A549 (cell line): Measurements from ENCODE around the gene ADIG. TPM values are rescaled to one million over a fixed set of nuclear protein-coding genes. Genes with fewer than 3 reads are reported as not detected.

Experiments
- ATAC-seq, 2 experiments: fragments of 200-7000 bp in 1 of 2; fragments of >200 bp in 1 of 2; cut with Nextera tagmentation in 1 of 2; cut with Tn5 transposase in 1 of 2; 3 replicates each; pipeline versions ENCODE4 v1.8.0 to v1.9.1; 2018 to 2020; ENCODE audit warnings: mild to moderate bottlenecking in 1 of 2, moderate library complexity in 1 of 2
- CTCF ChIA-PET: fragments of 300-600 bp; sonication (Branson Sonifier 250); formaldehyde crosslinking; extraction: SDS; loops from one replicate; lab custom pipeline; 2021; ENCODE audit warnings: antibody characterized with exemption, inconsistent platforms; lab: Yijun Ruan, JAX
- POLR2A ChIA-PET: fragments of 350-600 bp; formaldehyde crosslinking; extraction: SDS; loops from one replicate; lab custom pipeline; 2021; ENCODE audit warnings: antibody characterized with exemption, inconsistent platforms; lab: Yijun Ruan, JAX
- DNase-seq, 2 experiments: peaks; one replicate each; pipeline versions ENCODE4 v3.0.0 to v3.0.0-alpha.2; 2011 to 2016; ENCODE audit warnings: low read depth in 1 of 2, low spot score in 1 of 2
- FAIRE-seq: peaks from 2 replicates; lab custom pipeline; 2011; peaks lifted over from hg19 to GRCh38; lab: Jason Lieb, UNC
- H3K27ac ChIP-seq, 2 experiments: fragments of >200 bp; sonication (Bioruptor Twin); formaldehyde crosslinking; 3 replicates each; pipeline ENCODE4 v1.5.1; 2016 to 2017
- H3K4me1 ChIP-seq: fragments of >200 bp; sonication (Bioruptor Twin); formaldehyde crosslinking; 3 replicates; pipeline ENCODE4 v1.6.1; 2016
- H3K4me2 ChIP-seq: fragments of >200 bp; sonication (Bioruptor Twin); formaldehyde crosslinking; 3 replicates; pipeline ENCODE4 v1.6.1; 2016
- H3K4me3 ChIP-seq: fragments of >200 bp; sonication (Bioruptor Twin); formaldehyde crosslinking; 3 replicates; pipeline ENCODE4 v1.5.1; 2016
- H3K9me3 ChIP-seq: fragments of >200 bp; sonication (Bioruptor Twin); formaldehyde crosslinking; 3 replicates; pipeline ENCODE4 v1.6.1; 2016
- CEBPB ChIP-seq, 2 experiments: fragments of >200 bp in 1 of 2; sonication (Bioruptor Twin) in 1 of 2; formaldehyde crosslinking in 1 of 2; IDR thresholded peaks; 2 replicates each; pipeline ENCODE4 v1.6.1; 2012 to 2016
- CHD2 ChIP-seq: fragments of 150-350 bp; IDR thresholded peaks from 2 replicates; pipeline ENCODE4 v1.6.1; 2014; ENCODE audit warnings: low read length; ENCODE audit not compliant: partially characterized antibody
- CHD4 ChIP-seq: fragments of 200-600 bp; sonication (generic); IDR thresholded peaks from 2 replicates; pipeline ENCODE4 v1.6.1; 2016; ENCODE audit warnings: antibody characterized with exemption, mild to moderate bottlenecking, borderline replicate concordance
- EHF ChIP-seq: fragments of 250-450 bp; sonication (Bioruptor Pico); IDR thresholded peaks from 2 replicates; pipeline ENCODE4 v1.5.0; 2020; ENCODE audit warnings: mild to moderate bottlenecking
- FOSL2 ChIP-seq, 2 experiments: fragments of 450-650 bp in 1 of 2; fragments of >200 bp in 1 of 2; sonication (Bioruptor Twin) in 1 of 2; formaldehyde crosslinking; IDR thresholded peaks; 2 replicates each; pipeline versions ENCODE4 v1.5.0 to v1.6.1; 2016 to 2020; ENCODE audit warnings: mild to moderate bottlenecking in 1 of 2, moderate library complexity in 1 of 2
- FOXS1 ChIP-seq: fragments of 250-450 bp; sonication (Bioruptor Pico); IDR thresholded peaks from 2 replicates; pipeline ENCODE4 v1.5.0; 2020; ENCODE audit warnings: mild to moderate bottlenecking, moderate library complexity
- HEYL ChIP-seq: fragments of 250-450 bp; sonication (Bioruptor Pico); IDR thresholded peaks from 2 replicates; pipeline ENCODE4 v1.8.0; 2021; ENCODE audit warnings: mild to moderate bottlenecking, moderate library complexity
- HOXA7 ChIP-seq: fragments of 250-450 bp; sonication (Bioruptor Pico); IDR thresholded peaks from 2 replicates; pipeline ENCODE4 v1.5.0; 2020; ENCODE audit warnings: mild to moderate bottlenecking, moderate library complexity
- HOXB13 ChIP-seq: fragments of 250-450 bp; sonication (Bioruptor Pico); IDR thresholded peaks from 2 replicates; pipeline ENCODE4 v1.5.0; 2020; ENCODE audit warnings: low read depth, mild to moderate bottlenecking, moderate library complexity
- MAZ ChIP-seq: fragments of 150-350 bp; IDR thresholded peaks from 2 replicates; pipeline ENCODE4 v1.6.1; 2014; ENCODE audit warnings: antibody characterized with exemption, low read depth, low read length, borderline replicate concordance
- POLR2A ChIP-seq: IDR thresholded peaks from 2 replicates; pipeline ENCODE4 v1.6.1; 2012; ENCODE audit warnings: mild to moderate bottlenecking, low read length
- POLR2AphosphoS2 ChIP-seq: conservative IDR thresholded peaks from 2 replicates; pipeline ENCODE4 v1.6.1; 2012; ENCODE audit warnings: low read length, improper control_type of control experiment, inconsistent platforms
- RAD21 ChIP-seq, 2 experiments: fragments of >200 bp in 1 of 2; sonication (Bioruptor Twin) in 1 of 2; formaldehyde crosslinking in 1 of 2; IDR thresholded peaks in 1 of 2; conservative IDR thresholded peaks in 1 of 2; 2 replicates in 1 of 2; 3 replicates in 1 of 2; pipeline ENCODE4 v1.6.1; 2012 to 2018; ENCODE audit warnings: inconsistent platforms in 1 of 2
- RCOR1 ChIP-seq: fragments of 150-350 bp; IDR thresholded peaks from 2 replicates; pipeline ENCODE4 v1.6.1; 2014; ENCODE audit warnings: antibody characterized with exemption, low read length, low read depth
- RFX5 ChIP-seq: fragments of 450-650 bp; IDR thresholded peaks from 2 replicates; pipeline ENCODE4 v1.7.1; 2014; ENCODE audit warnings: antibody characterized with exemption, mild to moderate bottlenecking, moderate library complexity
- RNF2 ChIP-seq: fragments of 200-600 bp; sonication (generic); IDR thresholded peaks from 2 replicates; pipeline ENCODE4 v1.6.1; 2016; ENCODE audit warnings: low read depth, mild to moderate bottlenecking, antibody characterized with exemption, moderate library complexity, borderline replicate concordance
- SMC3 ChIP-seq: fragments of >200 bp; sonication (Bioruptor Twin); formaldehyde crosslinking; IDR thresholded peaks from 3 replicates; pipeline ENCODE4 v1.6.1; 2018; ENCODE audit warnings: inconsistent platforms
- SREBF2 ChIP-seq: fragments of 450-650 bp; IDR thresholded peaks from 2 replicates; pipeline ENCODE4 v1.6.1; 2014; ENCODE audit warnings: mild to moderate bottlenecking, moderate library complexity
- TP53 ChIP-seq: fragments of 250-450 bp; sonication (Bioruptor Pico); IDR thresholded peaks from 2 replicates; pipeline ENCODE4 v1.5.0; 2021; ENCODE audit warnings: mild to moderate bottlenecking, moderate library complexity
- WGBS: methylation state at CpG from one replicate; pipeline ENCODE4 v1.1.6; 2017; ENCODE audit errors: missing lambda C conversion rate; 5-methylcytosine and 5-hydroxymethylcytosine counted together
- polyA plus RNA-seq, 4 experiments: library from polyadenylated mRNA; depleted of rRNA in 3 of 4; stranded (reverse); fragments of >200 nt; fragmentation: RNase III in 1 of 4; extraction: RNeasy Plus Mini Kit Qiagen cat#74134 plus additional on column Dnase treatment in 1 of 4; gene quantifications; 2 replicates in 3 of 4; 3 replicates in 1 of 4; pipeline ENCODE4 v1.2.3, GENCODE V29; 2011 to 2017
- TF ChIP-seq, protein P1 (sequence below): fragments of >200 bp; sonication (Bioruptor Twin); formaldehyde crosslinking; IDR thresholded peaks from 3 replicates; pipeline ENCODE4 v1.5.1; 2016
- TF ChIP-seq, protein P2 (sequence below): fragments of >200 bp; sonication (Bioruptor Twin); formaldehyde crosslinking; IDR thresholded peaks from 3 replicates; pipeline ENCODE4 v1.6.1; 2016
- TF ChIP-seq, protein P3 (sequence below): fragments of 250-450 bp; sonication (Bioruptor Pico); IDR thresholded peaks from 2 replicates; pipeline ENCODE4 v1.5.0; 2020; ENCODE audit warnings: low read depth, mild to moderate bottlenecking, moderate library complexity
- TF ChIP-seq, protein P4 (sequence below): IDR thresholded peaks from 2 replicates; pipeline ENCODE4 v1.6.1; 2012
- TF ChIP-seq, protein P5 (sequence below): fragments of 150-350 bp; IDR thresholded peaks from 2 replicates; pipeline ENCODE4 v1.6.1; 2014; ENCODE audit warnings: low read depth, mild to moderate bottlenecking, low read length
- TF ChIP-seq, protein P6 (sequence below): fragments of 450-650 bp; IDR thresholded peaks from 2 replicates; pipeline ENCODE4 v1.6.1; 2014; ENCODE audit warnings: antibody characterized with exemption
- TF ChIP-seq, protein P7 (sequence below): IDR thresholded peaks from 2 replicates; pipeline ENCODE4 v1.6.1; 2012; ENCODE audit warnings: low read depth, borderline replicate concordance

Gene ADIG
- polyA plus RNA-seq, 2 of the 4 experiments (the other 2 are of a cell fraction) = not detected

DNA sequence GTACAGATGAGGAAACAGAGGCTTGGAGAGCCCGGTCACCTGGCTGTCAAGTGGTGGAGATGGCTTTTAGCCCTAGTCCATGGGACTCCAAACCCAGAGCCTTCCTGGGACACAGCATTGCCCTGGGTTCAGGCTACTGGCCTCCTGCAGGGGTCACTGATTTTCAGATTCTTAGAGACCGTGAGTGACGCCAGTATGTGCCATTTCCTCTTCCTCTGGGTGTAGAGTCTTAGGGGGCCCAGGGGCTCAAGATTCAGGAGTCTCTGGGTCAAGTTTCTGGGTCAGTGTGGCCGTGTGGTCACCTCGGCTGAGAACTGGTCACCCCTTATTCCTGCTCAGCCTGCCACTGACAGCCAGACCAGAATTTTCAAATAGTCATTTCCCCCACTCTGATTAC lies 21.2 kb downstream of the ADIG start:
- H3K4me3 ChIP-seq = no peak overlapping the region
- 78% methylated on average over 5 of the region's 5 CpGs for WGBS
- no peak for DNase-seq
- TF ChIP-seq, protein P1, sequence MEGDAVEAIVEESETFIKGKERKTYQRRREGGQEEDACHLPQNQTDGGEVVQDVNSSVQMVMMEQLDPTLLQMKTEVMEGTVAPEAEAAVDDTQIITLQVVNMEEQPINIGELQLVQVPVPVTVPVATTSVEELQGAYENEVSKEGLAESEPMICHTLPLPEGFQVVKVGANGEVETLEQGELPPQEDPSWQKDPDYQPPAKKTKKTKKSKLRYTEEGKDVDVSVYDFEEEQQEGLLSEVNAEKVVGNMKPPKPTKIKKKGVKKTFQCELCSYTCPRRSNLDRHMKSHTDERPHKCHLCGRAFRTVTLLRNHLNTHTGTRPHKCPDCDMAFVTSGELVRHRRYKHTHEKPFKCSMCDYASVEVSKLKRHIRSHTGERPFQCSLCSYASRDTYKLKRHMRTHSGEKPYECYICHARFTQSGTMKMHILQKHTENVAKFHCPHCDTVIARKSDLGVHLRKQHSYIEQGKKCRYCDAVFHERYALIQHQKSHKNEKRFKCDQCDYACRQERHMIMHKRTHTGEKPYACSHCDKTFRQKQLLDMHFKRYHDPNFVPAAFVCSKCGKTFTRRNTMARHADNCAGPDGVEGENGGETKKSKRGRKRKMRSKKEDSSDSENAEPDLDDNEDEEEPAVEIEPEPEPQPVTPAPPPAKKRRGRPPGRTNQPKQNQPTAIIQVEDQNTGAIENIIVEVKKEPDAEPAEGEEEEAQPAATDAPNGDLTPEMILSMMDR = no peak
- no peak for TF ChIP-seq EHF
- TF ChIP-seq HOXA7 (CRISPR knock-in tag) = no peak
- TF ChIP-seq, protein P2, sequence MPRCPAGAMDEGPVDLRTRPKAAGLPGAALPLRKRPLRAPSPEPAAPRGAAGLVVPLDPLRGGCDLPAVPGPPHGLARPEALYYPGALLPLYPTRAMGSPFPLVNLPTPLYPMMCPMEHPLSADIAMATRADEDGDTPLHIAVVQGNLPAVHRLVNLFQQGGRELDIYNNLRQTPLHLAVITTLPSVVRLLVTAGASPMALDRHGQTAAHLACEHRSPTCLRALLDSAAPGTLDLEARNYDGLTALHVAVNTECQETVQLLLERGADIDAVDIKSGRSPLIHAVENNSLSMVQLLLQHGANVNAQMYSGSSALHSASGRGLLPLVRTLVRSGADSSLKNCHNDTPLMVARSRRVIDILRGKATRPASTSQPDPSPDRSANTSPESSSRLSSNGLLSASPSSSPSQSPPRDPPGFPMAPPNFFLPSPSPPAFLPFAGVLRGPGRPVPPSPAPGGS = no peak
- TF ChIP-seq CHD2 = no peak
- TF ChIP-seq RCOR1 = no peak
- no peak for TF ChIP-seq SREBF2
- TF ChIP-seq, protein P3, sequence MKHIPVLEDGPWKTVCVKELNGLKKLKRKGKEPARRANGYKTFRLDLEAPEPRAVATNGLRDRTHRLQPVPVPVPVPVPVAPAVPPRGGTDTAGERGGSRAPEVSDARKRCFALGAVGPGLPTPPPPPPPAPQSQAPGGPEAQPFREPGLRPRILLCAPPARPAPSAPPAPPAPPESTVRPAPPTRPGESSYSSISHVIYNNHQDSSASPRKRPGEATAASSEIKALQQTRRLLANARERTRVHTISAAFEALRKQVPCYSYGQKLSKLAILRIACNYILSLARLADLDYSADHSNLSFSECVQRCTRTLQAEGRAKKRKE (CRISPR knock-in tag) = no peak
- TF ChIP-seq, protein P4, sequence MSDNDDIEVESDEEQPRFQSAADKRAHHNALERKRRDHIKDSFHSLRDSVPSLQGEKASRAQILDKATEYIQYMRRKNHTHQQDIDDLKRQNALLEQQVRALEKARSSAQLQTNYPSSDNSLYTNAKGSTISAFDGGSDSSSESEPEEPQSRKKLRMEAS = no peak
- no peak for TF ChIP-seq RAD21 (conservative IDR thresholded peaks at IDR 0.05 in 1 of 2, IDR thresholded peaks at IDR 0.05 in 1 of 2)
- TF ChIP-seq, protein P5, sequence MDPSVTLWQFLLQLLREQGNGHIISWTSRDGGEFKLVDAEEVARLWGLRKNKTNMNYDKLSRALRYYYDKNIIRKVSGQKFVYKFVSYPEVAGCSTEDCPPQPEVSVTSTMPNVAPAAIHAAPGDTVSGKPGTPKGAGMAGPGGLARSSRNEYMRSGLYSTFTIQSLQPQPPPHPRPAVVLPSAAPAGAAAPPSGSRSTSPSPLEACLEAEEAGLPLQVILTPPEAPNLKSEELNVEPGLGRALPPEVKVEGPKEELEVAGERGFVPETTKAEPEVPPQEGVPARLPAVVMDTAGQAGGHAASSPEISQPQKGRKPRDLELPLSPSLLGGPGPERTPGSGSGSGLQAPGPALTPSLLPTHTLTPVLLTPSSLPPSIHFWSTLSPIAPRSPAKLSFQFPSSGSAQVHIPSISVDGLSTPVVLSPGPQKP = no peak
- TF ChIP-seq FOSL2 (IDR thresholded peaks at IDR 0.05) = no peak
- no peak for TF ChIP-seq FOSL2 (CRISPR knock-in tag; IDR thresholded peaks at IDR 0.05)
- no peak for TF ChIP-seq CEBPB (IDR thresholded peaks at IDR 0.05)
- TF ChIP-seq, protein P6, sequence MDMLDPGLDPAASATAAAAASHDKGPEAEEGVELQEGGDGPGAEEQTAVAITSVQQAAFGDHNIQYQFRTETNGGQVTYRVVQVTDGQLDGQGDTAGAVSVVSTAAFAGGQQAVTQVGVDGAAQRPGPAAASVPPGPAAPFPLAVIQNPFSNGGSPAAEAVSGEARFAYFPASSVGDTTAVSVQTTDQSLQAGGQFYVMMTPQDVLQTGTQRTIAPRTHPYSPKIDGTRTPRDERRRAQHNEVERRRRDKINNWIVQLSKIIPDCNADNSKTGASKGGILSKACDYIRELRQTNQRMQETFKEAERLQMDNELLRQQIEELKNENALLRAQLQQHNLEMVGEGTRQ = no peak
- TF ChIP-seq MAZ = no peak
- no peak for TF ChIP-seq HOXB13
- TF ChIP-seq, protein P7, sequence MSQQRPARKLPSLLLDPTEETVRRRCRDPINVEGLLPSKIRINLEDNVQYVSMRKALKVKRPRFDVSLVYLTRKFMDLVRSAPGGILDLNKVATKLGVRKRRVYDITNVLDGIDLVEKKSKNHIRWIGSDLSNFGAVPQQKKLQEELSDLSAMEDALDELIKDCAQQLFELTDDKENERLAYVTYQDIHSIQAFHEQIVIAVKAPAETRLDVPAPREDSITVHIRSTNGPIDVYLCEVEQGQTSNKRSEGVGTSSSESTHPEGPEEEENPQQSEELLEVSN = no peak
- no peak for TF ChIP-seq FOXS1
- no peak for FAIRE-seq
- H3K9me3 ChIP-seq = no peaks in the 10 kb centered on the region
- CTCF ChIA-PET = no interaction called here
- no peak overlapping the region for H3K4me2 ChIP-seq
- POLR2A ChIA-PET = no interaction called here
- peak overlapping the region in 1 of 2 experiments; percentile 65; a peak in 4 of 6 replicates for H3K27ac ChIP-seq
- no peak for ATAC-seq
- peaks cover 35% of the 10 kb centered on the region for H3K4me1 ChIP-seq

DNA sequence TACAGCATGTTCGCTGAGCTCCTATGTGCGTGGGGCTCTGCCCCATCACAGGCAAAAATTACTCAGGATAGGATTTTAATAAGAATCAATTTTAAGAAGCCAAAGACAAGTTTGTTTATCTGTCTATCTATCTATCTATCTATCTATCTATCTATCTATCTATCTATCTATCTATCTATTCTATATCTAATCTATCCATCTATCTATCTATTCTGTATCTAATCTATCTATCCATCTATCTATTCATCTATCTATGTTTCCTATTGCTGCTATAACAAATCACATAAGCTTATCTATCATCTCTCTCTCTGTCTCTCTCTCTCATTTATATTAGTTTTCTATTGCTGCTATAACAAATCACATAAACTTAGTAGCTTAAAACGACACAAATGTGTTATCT lies 22.3 kb downstream of the ADIG start:
- WGBS = 70% methylated on average over 3 of the region's 3 CpGs
- H3K4me2 ChIP-seq = no peak overlapping the region
- ATAC-seq = no peak
- peaks cover 35% of the 10 kb centered on the region for H3K4me1 ChIP-seq
- no peaks in the 10 kb centered on the region for H3K9me3 ChIP-seq
- DNase-seq = no peak
- H3K4me3 ChIP-seq = no peak overlapping the region
- FAIRE-seq = no peak
- peak overlapping the region; percentile 72 to 84; a peak in 5 of 6 replicates for H3K27ac ChIP-seq
- CTCF ChIA-PET = interaction anchor here (0.9 to 1.4 kb wide), 6 partner anchors 21 to 290 kb away, joined by 3 to 4 read pairs (median 3); no protein-coding TSS in a partner anchor
- POLR2A ChIA-PET = no interaction called here
- TF ChIP-seq CHD4 = no peak
- no peak for TF ChIP-seq TP53 (CRISPR knock-in tag)
- TF ChIP-seq SMC3 = no peak
- TF ChIP-seq POLR2A = no peak
- no peak for TF ChIP-seq POLR2AphosphoS2
- no peak for TF ChIP-seq HEYL (CRISPR knock-in tag)
- TF ChIP-seq, protein P4 = no peak
- TF ChIP-seq, protein P7 = no peak
- TF ChIP-seq, protein P3 (CRISPR knock-in tag) = no peak
- TF ChIP-seq RFX5 = no peak
- TF ChIP-seq, protein P6 = no peak
- no peak for TF ChIP-seq RNF2
